ENCODE data around the gene POLR3H. TPM values are rescaled to one million over a fixed set of nuclear protein-coding genes. Genes with fewer than 3 reads are reported as not detected.

POLR3H gene
- total and polyA plus RNA-seq, 10 donors, result 12.6 to 30.9 (median 19.3) TPM

GRCh38 chr22:41548830-41549211, 4.6 kb upstream of the POLR3H start:
- H3K9me3 ChIP-seq, result no peaks in the 10 kb centered on the region
- H3K4me3 ChIP-seq, result no peak overlapping the region
- H3K27ac ChIP-seq, result no peak overlapping the region
- H3K36me3 ChIP-seq, result no peaks in the 10 kb centered on the region
- 88 to 95% (median 92%) methylated on average over 5 of the region's 5 CpGs for WGBS, 5 donors
- intact Hi-C loops (cut with DNase I; ENCODE audit: low total_unique reads), result no loop called here
- peaks cover 6 to 13% (median 11%) of the 10 kb centered on the region in 6 donors for H3K4me1 ChIP-seq
- peaks cover 0 to 3% (median 0%) of the 10 kb centered on the region in 7 donors for H3K27me3 ChIP-seq (replicated peaks in 1 of 7)
- no peak for TF ChIP-seq POLR2A (IDR thresholded peaks at IDR 0.05)
- TF ChIP-seq, protein P1, sequence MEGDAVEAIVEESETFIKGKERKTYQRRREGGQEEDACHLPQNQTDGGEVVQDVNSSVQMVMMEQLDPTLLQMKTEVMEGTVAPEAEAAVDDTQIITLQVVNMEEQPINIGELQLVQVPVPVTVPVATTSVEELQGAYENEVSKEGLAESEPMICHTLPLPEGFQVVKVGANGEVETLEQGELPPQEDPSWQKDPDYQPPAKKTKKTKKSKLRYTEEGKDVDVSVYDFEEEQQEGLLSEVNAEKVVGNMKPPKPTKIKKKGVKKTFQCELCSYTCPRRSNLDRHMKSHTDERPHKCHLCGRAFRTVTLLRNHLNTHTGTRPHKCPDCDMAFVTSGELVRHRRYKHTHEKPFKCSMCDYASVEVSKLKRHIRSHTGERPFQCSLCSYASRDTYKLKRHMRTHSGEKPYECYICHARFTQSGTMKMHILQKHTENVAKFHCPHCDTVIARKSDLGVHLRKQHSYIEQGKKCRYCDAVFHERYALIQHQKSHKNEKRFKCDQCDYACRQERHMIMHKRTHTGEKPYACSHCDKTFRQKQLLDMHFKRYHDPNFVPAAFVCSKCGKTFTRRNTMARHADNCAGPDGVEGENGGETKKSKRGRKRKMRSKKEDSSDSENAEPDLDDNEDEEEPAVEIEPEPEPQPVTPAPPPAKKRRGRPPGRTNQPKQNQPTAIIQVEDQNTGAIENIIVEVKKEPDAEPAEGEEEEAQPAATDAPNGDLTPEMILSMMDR (IDR thresholded peaks at IDR 0.05 in 8 of 11, conservative IDR thresholded peaks at IDR 0.05 in 3 of 11), result no peak
- DNase-seq, result no peak

GRCh38 chr22:41544671-41545476, 604 bp upstream of the POLR3H start:
- H3K27me3 ChIP-seq (replicated peaks in 1 of 7), result no peaks in the 10 kb centered on the region
- 17 to 26% (median 19%) methylated on average over 16 to 21 of the region's 21 CpGs for WGBS, 5 donors
- intact Hi-C loops (cut with DNase I; ENCODE audit: low total_unique reads), result no loop called here
- DNase-seq, result no peak
- peak overlapping the region; percentile 82 to 99 (median 94) for H3K4me3 ChIP-seq
- TF ChIP-seq POLR2AphosphoS5 (IDR thresholded peaks at IDR 0.05), result no peak
- TF ChIP-seq, protein P1 (IDR thresholded peaks at IDR 0.05 in 8 of 11, conservative IDR thresholded peaks at IDR 0.05 in 3 of 11), result no peak
- no peak for TF ChIP-seq POLR2A (IDR thresholded peaks at IDR 0.05)
- peak overlapping the region in 5 of 8 donors; percentile 84 to 90 (median 87) for H3K27ac ChIP-seq
- H3K4me1 ChIP-seq, result peaks cover 20 to 47% (median 41%) of the 10 kb centered on the region in 6 donors
- peaks cover 0 to 15% (median 4%) of the 10 kb centered on the region in 6 donors for H3K36me3 ChIP-seq
- no peaks in the 10 kb centered on the region for H3K9me3 ChIP-seq

- Histone ChIP-seq H3K27me3 (replicated peaks in 1 of 7) (no peaks in the 10 kb centered on the region), H3K27ac (no peak overlapping the region), H3K36me3 (peaks cover 0 to 40% (median 17%) of the 10 kb centered on the region in 6 donors), H3K4me3 (peak overlapping the region in 1 of 8 donors; percentile 98), H3K9me3 (no peaks in the 10 kb centered on the region), H3K4me1 (peaks cover 20 to 47% (median 41%) of the 10 kb centered on the region in 6 donors)
- WGBS, 5 donors, result 91 to 98% (median 95%) methylated on average over 4 of the region's 4 CpGs
- DNase-seq, result no peak
- intact Hi-C loops (cut with DNase I; ENCODE audit: low total_unique reads), result no loop called here
- no peak for TF ChIP-seq POLR2A (IDR thresholded peaks at IDR 0.05)
- TF ChIP-seq, protein P1 (IDR thresholded peaks at IDR 0.05 in 8 of 11, conservative IDR thresholded peaks at IDR 0.05 in 3 of 11), result no peak
- TF ChIP-seq POLR2AphosphoS5 (IDR thresholded peaks at IDR 0.05), result no peak
Observed at GRCh38 chr22:41542224-41542623, 2.0 kb downstream of the POLR3H start.

GRCh38 chr22:41541484-41541883, 2.8 kb downstream of the POLR3H start:
- WGBS, 5 donors, result 71 to 93% (median 76%) methylated on average over 3 of the region's 3 CpGs
- no peaks in the 10 kb centered on the region for H3K27me3 ChIP-seq (replicated peaks in 1 of 7)
- no peak for DNase-seq
- H3K9me3 ChIP-seq, result no peaks in the 10 kb centered on the region
- no peak overlapping the region for H3K4me3 ChIP-seq
- peaks cover 0 to 46% (median 18%) of the 10 kb centered on the region in 6 donors for H3K36me3 ChIP-seq
- intact Hi-C loops (cut with DNase I; ENCODE audit: low total_unique reads), result no loop called here
- no peak overlapping the region for H3K27ac ChIP-seq
- peaks cover 20 to 47% (median 41%) of the 10 kb centered on the region in 6 donors for H3K4me1 ChIP-seq
- TF ChIP-seq POLR2AphosphoS5 (IDR thresholded peaks at IDR 0.05) (no peak), POLR2A (IDR thresholded peaks at IDR 0.05) (no peak)
- TF ChIP-seq, protein P1 (IDR thresholded peaks at IDR 0.05 in 8 of 11, conservative IDR thresholded peaks at IDR 0.05 in 3 of 11), result no peak
